HepG2 (cell line): ENCODE measurements around the gene DIAPH1. TPM values are rescaled to one million over a fixed set of nuclear protein-coding genes. Genes with fewer than 3 reads are reported as not detected.

ENCODE experiments used
- ARID3A ChIP-seq: IDR thresholded peaks from 2 replicates; pipeline ENCODE4 v1.6.1; 2012; ENCODE audit warnings: low read depth, low read length, improper control_type of control experiment
- CHD4 ChIP-seq: fragments of 200-600 bp; sonication (generic); IDR thresholded peaks from 2 replicates; pipeline ENCODE4 v1.7.0; 2017; ENCODE audit warnings: mild to moderate bottlenecking, low read length, borderline replicate concordance
- FOXA3 ChIP-seq: IDR thresholded peaks from 2 replicates; pipeline ENCODE4 v1.6.1; 2016; ENCODE audit warnings: missing genetic modification reagents, missing compliant biosample characterization
- HBP1 ChIP-seq: IDR thresholded peaks from 2 replicates; pipeline ENCODE4 v1.6.1; 2016; ENCODE audit warnings: low read depth, control low read depth
- MYC ChIP-seq: sonication (generic); formaldehyde crosslinking; IDR thresholded peaks from 2 replicates; pipeline ENCODE4 v1.9.0; 2021; ENCODE audit warnings: missing genetic modification reagents, borderline replicate concordance
- STAG1 ChIP-seq: sonication (generic); formaldehyde crosslinking; IDR thresholded peaks from 2 replicates; pipeline ENCODE4 v1.4.0; 2020; ENCODE audit warnings: missing genetic modification reagents
- SUZ12 ChIP-seq: fragments of 150-350 bp; IDR thresholded peaks from 2 replicates; pipeline ENCODE4 v1.6.1; 2014; ENCODE audit warnings: low read depth, low read length
- TEAD3 ChIP-seq: optimal IDR thresholded peaks from 2 replicates; pipeline ENCODE3; 2016; ENCODE audit warnings: borderline replicate concordance
- polyA plus RNA-seq, 8 experiments: library from polyadenylated mRNA; depleted of rRNA in 3 of 8; stranded (reverse) in 7 of 8; unstranded in 1 of 8; fragments of >200 nt; fragmentation: Illumina TruSeq in 4 of 8; extraction: Trizol in 4 of 8; gene quantifications; 2 replicates each; pipeline versions ENCODE4 v1.2.1 to v1.2.3, GENCODE V29; 2011 to 2016; ENCODE audit warnings: low read depth in 4 of 8, missing spikeins in 1 of 8, mixed read lengths in 1 of 8; ENCODE audit not compliant: insufficient read depth in 1 of 8
- total RNA-seq, 5 experiments: library from RNA; depleted of rRNA; stranded (reverse); fragments of >200 nt; fragmentation: Illumina TruSeq; extraction: Trizol; gene quantifications; 2 replicates each; pipeline ENCODE4 v1.2.3, GENCODE V29; 2016; ENCODE audit warnings: low read depth in 1 of 5
- TF ChIP-seq, protein P1 (sequence below): sonication (generic); formaldehyde crosslinking; IDR thresholded peaks from 2 replicates; pipeline ENCODE4 v1.5.1; 2020; ENCODE audit warnings: mild to moderate bottlenecking, missing genetic modification reagents, moderate library complexity
- TF ChIP-seq, protein P2 (sequence below): sonication (generic); formaldehyde crosslinking; IDR thresholded peaks from one replicate; pipeline ENCODE4 v1.5.1; 2020; ENCODE audit warnings: mild to moderate bottlenecking, missing genetic modification reagents; ENCODE audit errors: not compliant biosample characterization

DIAPH1 gene
- total and polyA plus RNA-seq, 2 of the 13 experiments (the other 11 are each of a cell fraction or from before 2014, with no cell fraction given) = 25.1 to 33.9 TPM

- TF ChIP-seq HBP1 (CRISPR knock-in tag) (0 out of 2 replicates have a peak, but pooled peaks have one; percentile 44), MYC (no peak), SUZ12 (no peak), TEAD3 (peak; percentile 77), STAG1 (no peak), CHD4 (no peak), FOXA3 (CRISPR knock-in tag) (peak; percentile 24; the same call in 1 of the 2 replicates), ARID3A (no peak)
- TF ChIP-seq, protein P1, sequence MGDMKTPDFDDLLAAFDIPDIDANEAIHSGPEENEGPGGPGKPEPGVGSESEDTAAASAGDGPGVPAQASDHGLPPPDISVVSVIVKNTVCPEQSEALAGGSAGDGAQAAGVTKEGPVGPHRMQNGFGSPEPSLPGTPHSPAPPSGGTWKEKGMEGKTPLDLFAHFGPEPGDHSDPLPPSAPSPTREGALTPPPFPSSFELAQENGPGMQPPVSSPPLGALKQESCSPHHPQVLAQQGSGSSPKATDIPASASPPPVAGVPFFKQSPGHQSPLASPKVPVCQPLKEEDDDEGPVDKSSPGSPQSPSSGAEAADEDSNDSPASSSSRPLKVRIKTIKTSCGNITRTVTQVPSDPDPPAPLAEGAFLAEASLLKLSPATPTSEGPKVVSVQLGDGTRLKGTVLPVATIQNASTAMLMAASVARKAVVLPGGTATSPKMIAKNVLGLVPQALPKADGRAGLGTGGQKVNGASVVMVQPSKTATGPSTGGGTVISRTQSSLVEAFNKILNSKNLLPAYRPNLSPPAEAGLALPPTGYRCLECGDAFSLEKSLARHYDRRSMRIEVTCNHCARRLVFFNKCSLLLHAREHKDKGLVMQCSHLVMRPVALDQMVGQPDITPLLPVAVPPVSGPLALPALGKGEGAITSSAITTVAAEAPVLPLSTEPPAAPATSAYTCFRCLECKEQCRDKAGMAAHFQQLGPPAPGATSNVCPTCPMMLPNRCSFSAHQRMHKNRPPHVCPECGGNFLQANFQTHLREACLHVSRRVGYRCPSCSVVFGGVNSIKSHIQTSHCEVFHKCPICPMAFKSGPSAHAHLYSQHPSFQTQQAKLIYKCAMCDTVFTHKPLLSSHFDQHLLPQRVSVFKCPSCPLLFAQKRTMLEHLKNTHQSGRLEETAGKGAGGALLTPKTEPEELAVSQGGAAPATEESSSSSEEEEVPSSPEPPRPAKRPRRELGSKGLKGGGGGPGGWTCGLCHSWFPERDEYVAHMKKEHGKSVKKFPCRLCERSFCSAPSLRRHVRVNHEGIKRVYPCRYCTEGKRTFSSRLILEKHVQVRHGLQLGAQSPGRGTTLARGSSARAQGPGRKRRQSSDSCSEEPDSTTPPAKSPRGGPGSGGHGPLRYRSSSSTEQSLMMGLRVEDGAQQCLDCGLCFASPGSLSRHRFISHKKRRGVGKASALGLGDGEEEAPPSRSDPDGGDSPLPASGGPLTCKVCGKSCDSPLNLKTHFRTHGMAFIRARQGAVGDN (CRISPR knock-in tag) = no peak
- TF ChIP-seq, protein P2, sequence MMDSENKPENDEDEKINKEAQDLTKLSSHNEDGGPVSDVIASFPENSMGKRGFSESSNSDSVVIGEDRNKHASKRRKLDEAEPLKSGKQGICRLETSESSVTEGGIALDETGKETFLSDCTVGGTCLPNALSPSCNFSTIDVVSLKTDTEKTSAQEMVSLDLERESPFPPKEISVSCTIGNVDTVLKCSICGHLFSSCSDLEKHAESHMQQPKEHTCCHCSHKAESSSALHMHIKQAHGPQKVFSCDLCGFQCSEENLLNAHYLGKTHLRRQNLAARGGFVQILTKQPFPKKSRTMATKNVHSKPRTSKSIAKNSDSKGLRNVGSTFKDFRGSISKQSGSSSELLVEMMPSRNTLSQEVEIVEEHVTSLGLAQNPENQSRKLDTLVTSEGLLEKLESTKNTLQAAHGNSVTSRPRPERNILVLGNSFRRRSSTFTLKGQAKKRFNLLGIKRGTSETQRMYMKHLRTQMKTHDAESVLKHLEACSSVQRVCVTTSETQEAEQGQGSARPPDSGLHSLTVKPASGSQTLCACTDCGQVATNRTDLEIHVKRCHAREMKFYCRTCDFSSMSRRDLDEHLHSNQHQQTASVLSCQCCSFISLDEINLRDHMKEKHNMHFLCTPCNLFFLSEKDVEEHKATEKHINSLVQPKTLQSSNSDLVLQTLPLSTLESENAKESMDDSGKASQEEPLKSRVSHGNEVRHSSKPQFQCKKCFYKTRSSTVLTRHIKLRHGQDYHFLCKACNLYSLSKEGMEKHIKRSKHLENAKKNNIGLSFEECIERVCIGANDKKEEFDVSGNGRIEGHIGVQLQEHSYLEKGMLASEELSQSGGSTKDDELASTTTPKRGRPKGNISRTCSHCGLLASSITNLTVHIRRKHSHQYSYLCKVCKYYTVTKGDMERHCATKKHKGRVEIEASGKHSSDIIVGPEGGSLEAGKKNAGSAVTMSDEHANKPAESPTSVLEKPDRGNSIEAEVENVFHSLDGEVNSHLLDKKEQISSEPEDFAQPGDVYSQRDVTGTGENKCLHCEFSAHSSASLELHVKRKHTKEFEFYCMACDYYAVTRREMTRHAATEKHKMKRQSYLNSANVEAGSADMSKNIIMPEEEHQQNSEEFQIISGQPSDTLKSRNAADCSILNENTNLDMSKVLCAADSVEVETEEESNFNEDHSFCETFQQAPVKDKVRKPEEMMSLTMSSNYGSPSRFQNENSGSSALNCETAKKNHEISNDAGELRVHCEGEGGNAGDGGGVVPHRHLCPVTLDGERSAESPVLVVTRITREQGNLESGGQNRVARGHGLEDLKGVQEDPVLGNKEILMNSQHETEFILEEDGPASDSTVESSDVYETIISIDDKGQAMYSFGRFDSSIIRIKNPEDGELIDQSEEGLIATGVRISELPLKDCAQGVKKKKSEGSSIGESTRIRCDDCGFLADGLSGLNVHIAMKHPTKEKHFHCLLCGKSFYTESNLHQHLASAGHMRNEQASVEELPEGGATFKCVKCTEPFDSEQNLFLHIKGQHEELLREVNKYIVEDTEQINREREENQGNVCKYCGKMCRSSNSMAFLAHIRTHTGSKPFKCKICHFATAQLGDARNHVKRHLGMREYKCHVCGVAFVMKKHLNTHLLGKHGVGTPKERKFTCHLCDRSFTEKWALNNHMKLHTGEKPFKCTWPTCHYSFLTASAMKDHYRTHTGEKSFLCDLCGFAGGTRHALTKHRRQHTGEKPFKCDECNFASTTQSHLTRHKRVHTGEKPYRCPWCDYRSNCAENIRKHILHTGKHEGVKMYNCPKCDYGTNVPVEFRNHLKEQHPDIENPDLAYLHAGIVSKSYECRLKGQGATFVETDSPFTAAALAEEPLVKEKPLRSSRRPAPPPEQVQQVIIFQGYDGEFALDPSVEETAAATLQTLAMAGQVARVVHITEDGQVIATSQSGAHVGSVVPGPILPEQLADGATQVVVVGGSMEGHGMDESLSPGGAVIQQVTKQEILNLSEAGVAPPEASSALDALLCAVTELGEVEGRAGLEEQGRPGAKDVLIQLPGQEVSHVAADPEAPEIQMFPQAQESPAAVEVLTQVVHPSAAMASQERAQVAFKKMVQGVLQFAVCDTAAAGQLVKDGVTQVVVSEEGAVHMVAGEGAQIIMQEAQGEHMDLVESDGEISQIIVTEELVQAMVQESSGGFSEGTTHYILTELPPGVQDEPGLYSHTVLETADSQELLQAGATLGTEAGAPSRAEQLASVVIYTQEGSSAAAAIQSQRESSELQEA (CRISPR knock-in tag) = no peak
These were observed 583 bp downstream of the DIAPH1 start (continued) for GRCh38 chr5:141618030-141618803.
